PC-9 (cell line): ENCODE data around the gene C9orf85. TPM values are rescaled to one million over a fixed set of nuclear protein-coding genes. Genes with fewer than 3 reads are reported as not detected.
"Not testable (repeated sequence)": the region's sequence is repeated elsewhere in the genome, so short reads cannot be mapped to it uniquely, and the experiment has no call there.

ENCODE experiments used
- BruUV-seq: library from RNA; stranded (reverse); fragments of 400-500 nt; replicated peaks from 2 replicates; lab custom pipeline; 2021; lab: Mats Ljungman, UMichigan
- CTCF ChIA-PET: fragments of 300-600 bp; sonication (Branson Sonifier 250); formaldehyde crosslinking; loops from one replicate; lab custom pipeline; 2022; ENCODE audit warnings: antibody characterized with exemption; lab: Charles Lee
- POLR2A ChIA-PET: fragments of 300-600 bp; sonication (Branson Sonifier 250); formaldehyde crosslinking; loops from one replicate; lab custom pipeline; 2022; ENCODE audit warnings: antibody characterized with exemption; ENCODE audit not compliant: unreplicated experiment; lab: Charles Lee
- DNase-seq, 2 experiments: peaks; one replicate each; pipeline versions ENCODE4 v3.0.0 to v3.0.0-alpha.2; 2015 to 2022; ENCODE audit warnings: mixed read lengths in 1 of 2
- H2AFZ ChIP-seq: fragments of 200-600 bp; sonication (generic); 2 replicates; pipeline ENCODE4 v1.8.1; 2017; ENCODE audit warnings: antibody characterized with exemption
- H3F3A ChIP-seq: fragments of 200-600 bp; sonication (generic); 2 replicates; pipeline ENCODE4 v1.8.1; 2017; ENCODE audit warnings: antibody characterized with exemption, mild to moderate bottlenecking, low read depth; ENCODE audit not compliant: insufficient read depth
- H3K27ac ChIP-seq: fragments of 200-600 bp; sonication (generic); 2 replicates; pipeline ENCODE4 v1.6.1; 2016; ENCODE audit warnings: mixed run types
- H3K27me3 ChIP-seq: fragments of 200-600 bp; sonication (generic); 2 replicates; pipeline ENCODE4 v1.6.1; 2016; ENCODE audit warnings: low read depth, mixed run types; ENCODE audit not compliant: insufficient read depth
- H3K36me3 ChIP-seq: fragments of 200-600 bp; sonication (generic); 2 replicates; pipeline ENCODE4 v1.6.1; 2016; ENCODE audit warnings: low read depth, mixed run types
- H3K4me1 ChIP-seq: fragments of 200-600 bp; sonication (generic); replicated peaks from 2 replicates; pipeline ENCODE4 v1.6.1; 2016; ENCODE audit warnings: mixed run types; ENCODE audit not compliant: insufficient read depth
- H3K4me2 ChIP-seq: fragments of 200-600 bp; sonication (generic); 2 replicates; pipeline ENCODE4 v1.6.1; 2017; ENCODE audit warnings: mixed run types
- H3K4me3 ChIP-seq: fragments of 200-600 bp; sonication (generic); 2 replicates; pipeline ENCODE4 v1.6.1; 2016; ENCODE audit warnings: mixed run types
- H3K79me2 ChIP-seq: fragments of 200-600 bp; sonication (generic); 2 replicates; pipeline ENCODE4 v1.6.1; 2017; ENCODE audit warnings: low read depth, mixed run types
- H3K9me2 ChIP-seq: fragments of 200-600 bp; sonication (generic); 2 replicates; pipeline ENCODE4 v1.8.1; 2017; ENCODE audit warnings: mild to moderate bottlenecking; ENCODE audit not compliant: insufficient read depth
- H3K9me3 ChIP-seq: fragments of 200-600 bp; sonication (generic); 2 replicates; pipeline ENCODE4 v1.8.1; 2016; ENCODE audit warnings: low read depth; ENCODE audit not compliant: insufficient read depth
- H4K20me1 ChIP-seq: fragments of 200-600 bp; sonication (generic); 2 replicates; pipeline ENCODE4 v1.8.1; 2017; ENCODE audit not compliant: insufficient read depth
- EZH2 ChIP-seq: fragments of 200-600 bp; sonication (generic); IDR thresholded peaks from 2 replicates; pipeline ENCODE4 v1.8.0; 2017; ENCODE audit warnings: antibody characterized with exemption, low read depth
- intact Hi-C: fragments of 100-400 bp; cut with micrococcal nuclease; formaldehyde crosslinking; loops from one replicate; pipeline ENCODE4 v1.10.0; 2022; ENCODE audit not compliant: unreplicated experiment
- total RNA-seq: library from RNA; stranded (reverse); gene quantifications from 2 replicates; pipeline ENCODE4 v1.2.3, GENCODE V29; 2021
- TF ChIP-seq, protein P1 (sequence below): fragments of 200-600 bp; sonication (generic); conservative IDR thresholded peaks from 2 replicates; pipeline ENCODE4 v1.6.1; 2017; ENCODE audit warnings: mixed run types, antibody characterized with exemption, mild to moderate bottlenecking, moderate library complexity

Gene C9orf85
- total RNA-seq, 1 experiment from 2014 or later = 19.0 TPM

DNA sequence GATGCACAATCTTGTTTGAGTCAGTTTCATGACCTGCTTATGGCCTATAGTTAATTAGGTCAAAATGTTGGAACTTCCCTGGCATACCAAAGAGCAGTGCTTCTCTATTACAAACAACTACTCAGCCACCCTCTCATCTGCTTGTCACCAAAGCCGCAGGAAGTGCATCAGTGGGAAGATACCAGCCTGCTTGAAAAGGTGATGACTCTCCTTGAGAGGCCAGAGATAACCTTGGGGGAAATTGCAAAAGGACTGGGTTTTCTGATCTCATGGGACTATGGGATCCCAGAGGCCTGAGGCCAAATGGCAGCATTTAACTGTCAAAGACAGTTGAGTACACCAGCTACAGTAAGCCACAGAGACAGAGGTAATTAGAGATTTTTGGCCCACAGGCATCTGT is 79.0 kb downstream of the C9orf85 start:
- H3K9me3 ChIP-seq = no peaks in the 10 kb centered on the region
- H3K79me2 ChIP-seq = no peaks in the 10 kb centered on the region
- no peak overlapping the region for H3K4me2 ChIP-seq
- no peaks in the 10 kb centered on the region for H3K36me3 ChIP-seq
- H3K9me2 ChIP-seq = no peaks in the 10 kb centered on the region
- H3K4me1 ChIP-seq = no peaks in the 10 kb centered on the region
- TF ChIP-seq EZH2 = no peak
- POLR2A ChIA-PET = no interaction called here
- CTCF ChIA-PET = no interaction called here
- no peaks in the 10 kb centered on the region for H3F3A ChIP-seq
- no peak overlapping the region for H3K4me3 ChIP-seq
- no peak for DNase-seq
- no peak overlapping the region for H3K27ac ChIP-seq
- no peaks in the 10 kb centered on the region for H4K20me1 ChIP-seq
- no TSS peak for BruUV-seq
- no peaks in the 10 kb centered on the region for H3K27me3 ChIP-seq
- H2AFZ ChIP-seq = no peak overlapping the region
- intact Hi-C loops = no loop called here

DNA sequence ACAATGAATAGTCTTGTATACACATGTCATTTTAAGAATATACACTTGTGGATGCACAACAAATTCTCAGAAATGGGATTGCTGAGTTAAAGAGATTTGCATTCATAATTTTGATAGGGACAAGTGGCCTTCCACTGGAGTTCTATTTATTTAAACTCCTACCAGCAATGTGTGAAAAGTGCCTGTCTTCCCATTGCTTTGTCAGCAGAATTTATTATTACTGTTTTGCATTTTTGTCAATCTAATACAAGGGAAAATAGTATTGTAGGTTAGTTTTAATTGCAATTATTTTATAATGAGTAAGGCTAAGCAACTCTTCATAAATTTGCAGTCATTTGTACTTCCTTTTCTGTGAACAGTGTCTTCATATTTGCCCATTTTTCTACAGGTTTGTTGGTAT is 94.0 kb downstream of the C9orf85 start:
- no peak overlapping the region for H2AFZ ChIP-seq
- no peak for DNase-seq
- no peaks in the 10 kb centered on the region for H4K20me1 ChIP-seq
- H3K9me2 ChIP-seq = no peaks in the 10 kb centered on the region
- no peaks in the 10 kb centered on the region for H3K27me3 ChIP-seq
- H3F3A ChIP-seq = no peaks in the 10 kb centered on the region
- H3K4me3 ChIP-seq = no peak overlapping the region
- TF ChIP-seq, protein P1, sequence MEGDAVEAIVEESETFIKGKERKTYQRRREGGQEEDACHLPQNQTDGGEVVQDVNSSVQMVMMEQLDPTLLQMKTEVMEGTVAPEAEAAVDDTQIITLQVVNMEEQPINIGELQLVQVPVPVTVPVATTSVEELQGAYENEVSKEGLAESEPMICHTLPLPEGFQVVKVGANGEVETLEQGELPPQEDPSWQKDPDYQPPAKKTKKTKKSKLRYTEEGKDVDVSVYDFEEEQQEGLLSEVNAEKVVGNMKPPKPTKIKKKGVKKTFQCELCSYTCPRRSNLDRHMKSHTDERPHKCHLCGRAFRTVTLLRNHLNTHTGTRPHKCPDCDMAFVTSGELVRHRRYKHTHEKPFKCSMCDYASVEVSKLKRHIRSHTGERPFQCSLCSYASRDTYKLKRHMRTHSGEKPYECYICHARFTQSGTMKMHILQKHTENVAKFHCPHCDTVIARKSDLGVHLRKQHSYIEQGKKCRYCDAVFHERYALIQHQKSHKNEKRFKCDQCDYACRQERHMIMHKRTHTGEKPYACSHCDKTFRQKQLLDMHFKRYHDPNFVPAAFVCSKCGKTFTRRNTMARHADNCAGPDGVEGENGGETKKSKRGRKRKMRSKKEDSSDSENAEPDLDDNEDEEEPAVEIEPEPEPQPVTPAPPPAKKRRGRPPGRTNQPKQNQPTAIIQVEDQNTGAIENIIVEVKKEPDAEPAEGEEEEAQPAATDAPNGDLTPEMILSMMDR = no peak
- TF ChIP-seq EZH2 = no peak
- ChIA-PET POLR2A (interaction anchor here (0.6 kb wide), 1 partner anchor 94 kb away, joined by 4 read pairs; the partner anchor contains the start of gene C9orf85), CTCF (interaction anchor here (0.5 kb wide), 1 partner anchor 23 kb away, joined by 3 read pairs; no protein-coding TSS in a partner anchor)
- no peaks in the 10 kb centered on the region for H3K4me1 ChIP-seq
- no peaks in the 10 kb centered on the region for H3K9me3 ChIP-seq
- BruUV-seq = no TSS peak
- H3K4me2 ChIP-seq = no peak overlapping the region
- intact Hi-C loops = no loop called here
- no peaks in the 10 kb centered on the region for H3K36me3 ChIP-seq
- no peaks in the 10 kb centered on the region for H3K79me2 ChIP-seq
- H3K27ac ChIP-seq = no peak overlapping the region

DNA sequence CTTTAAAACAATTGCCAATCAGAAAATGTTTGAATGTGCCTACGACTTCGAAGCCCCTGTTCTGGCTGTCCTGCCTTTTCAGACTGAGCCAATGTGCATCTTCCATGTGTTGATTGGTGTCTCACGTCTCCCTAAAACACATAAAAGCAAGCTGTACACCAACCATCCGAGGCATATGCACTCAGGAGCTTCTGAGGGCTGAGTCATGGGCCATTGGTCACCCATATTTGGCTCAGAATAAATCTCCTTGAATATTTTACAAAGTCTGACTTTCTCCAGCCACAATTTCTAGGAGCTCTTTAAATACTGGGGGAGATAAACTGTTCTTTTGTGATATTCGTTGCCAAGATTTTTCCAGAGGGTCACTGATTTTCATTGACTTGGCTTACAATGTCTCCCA is 95.1 kb downstream of the C9orf85 start:
- H4K20me1 ChIP-seq = no peaks in the 10 kb centered on the region
- no peaks in the 10 kb centered on the region for H3K9me3 ChIP-seq
- no peak for TF ChIP-seq EZH2
- TF ChIP-seq, protein P1 = no peak
- H3K4me2 ChIP-seq = no peak overlapping the region
- no peak for DNase-seq
- no peaks in the 10 kb centered on the region for H3K9me2 ChIP-seq
- no peaks in the 10 kb centered on the region for H3K27me3 ChIP-seq
- CTCF ChIA-PET = no interaction called here
- H3K4me1 ChIP-seq = no peaks in the 10 kb centered on the region
- H3K4me3 ChIP-seq = no peak overlapping the region
- H3K36me3 ChIP-seq = no peaks in the 10 kb centered on the region
- BruUV-seq = no TSS peak
- H2AFZ ChIP-seq = no peak overlapping the region
- no peaks in the 10 kb centered on the region for H3F3A ChIP-seq
- POLR2A ChIA-PET = no interaction called here
- H3K79me2 ChIP-seq = no peaks in the 10 kb centered on the region
- intact Hi-C loops = no loop called here
- no peak overlapping the region for H3K27ac ChIP-seq

DNA sequence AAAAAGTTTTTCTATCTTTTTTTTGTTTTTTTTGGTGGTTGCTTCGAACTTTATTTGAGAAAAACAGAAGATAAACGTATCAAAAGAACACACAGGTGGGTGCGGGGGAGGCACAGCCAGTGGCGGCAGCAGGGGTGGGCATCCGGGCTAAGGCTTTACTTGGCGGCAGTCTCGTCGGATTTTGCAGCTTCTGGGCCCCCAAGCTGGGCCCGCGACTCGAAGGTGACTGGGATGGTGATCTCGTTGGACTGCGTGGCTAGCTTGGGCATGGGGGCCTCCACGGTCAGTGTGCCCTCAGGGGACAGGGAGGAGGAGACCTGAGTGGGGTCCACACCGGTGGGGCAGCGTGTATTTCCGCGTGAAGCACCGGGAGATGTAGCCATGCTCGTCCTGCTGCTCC is 96.3 kb downstream of the C9orf85 start:
- H3K27ac ChIP-seq, H3K4me1 ChIP-seq, H3K9me3 ChIP-seq, H3K4me2 ChIP-seq, H2AFZ ChIP-seq, H3F3A ChIP-seq, intact Hi-C loops, BruUV-seq, H3K9me2 ChIP-seq, H3K27me3 ChIP-seq, H3K79me2 ChIP-seq, H3K36me3 ChIP-seq, H3K4me3 ChIP-seq, DNase-seq, H4K20me1 ChIP-seq, POLR2A ChIA-PET, CTCF ChIA-PET: not testable (repeated sequence)
